Spleen (tissue), 11 donors: Measurements from ENCODE around the gene PMPCA. TPM values are rescaled to one million over a fixed set of nuclear protein-coding genes. Genes with fewer than 3 reads are reported as not detected.

Experiments used
- DNase-seq: peaks from one replicate; pipeline ENCODE4 v3.0.0-alpha.2; 2020
- H3K27ac ChIP-seq, 8 donors: fragments of 200-600 bp; sonication (generic) in 7 of 8; 1 replicate in 4 of 8; 2 replicates in 4 of 8; pipeline versions ENCODE4 v1.5.0 to v1.8.0; 2016 to 2021; ENCODE audit warnings: inconsistent platforms in 4 of 8, mild to moderate bottlenecking in 4 of 8, moderate library complexity in 1 of 8
- H3K27me3 ChIP-seq, 7 donors: fragments of 200-600 bp; sonication (generic) in 6 of 7; replicated peaks in 1 of 7; 1 replicate in 4 of 7; 2 replicates in 3 of 7; pipeline versions ENCODE4 v1.5.0 to v1.8.0; 2016 to 2021; ENCODE audit warnings: inconsistent platforms in 3 of 7, mild to moderate bottlenecking in 1 of 7
- H3K36me3 ChIP-seq, 6 donors: fragments of 200-600 bp; sonication (generic) in 5 of 6; 1 replicate in 4 of 6; 2 replicates in 2 of 6; pipeline versions ENCODE4 v1.5.0 to v1.8.0; 2016 to 2021; ENCODE audit warnings: inconsistent platforms in 2 of 6
- H3K4me1 ChIP-seq, 6 donors: fragments of 200-600 bp; sonication (generic) in 5 of 6; 1 replicate in 3 of 6; 2 replicates in 3 of 6; pipeline versions ENCODE4 v1.5.0 to v1.8.0; 2016 to 2021; ENCODE audit warnings: inconsistent platforms in 3 of 6
- H3K4me3 ChIP-seq, 8 donors: fragments of 200-600 bp; sonication (generic) in 7 of 8; 1 replicate in 4 of 8; 2 replicates in 4 of 8; pipeline versions ENCODE4 v1.5.0 to v1.8.0; 2016 to 2021; ENCODE audit warnings: inconsistent platforms in 4 of 8, mild to moderate bottlenecking in 4 of 8, moderate library complexity in 2 of 8
- H3K9me3 ChIP-seq, 8 donors: fragments of 200-600 bp; sonication (generic) in 7 of 8; 1 replicate in 4 of 8; 2 replicates in 4 of 8; pipeline versions ENCODE4 v1.5.0 to v1.8.0; 2016 to 2021; ENCODE audit warnings: inconsistent platforms in 4 of 8
- POLR2A ChIP-seq, 3 donors: fragments of 450-650 bp; IDR thresholded peaks; one replicate each; pipeline ENCODE4 v1.5.1; 2017; ENCODE audit warnings: antibody characterized with exemption in 3 of 3, mild to moderate bottlenecking in 1 of 3
- POLR2AphosphoS5 ChIP-seq, 3 donors: sonication (generic); formaldehyde crosslinking; IDR thresholded peaks; one replicate each; pipeline ENCODE4 v1.5.1; 2017; ENCODE audit warnings: antibody characterized with exemption in 3 of 3
- WGBS, 5 donors: extraction: QIAGEN DNeasy Blood & Tissue Kit in 3 of 5; methylation state at CpG; one replicate each; pipeline versions ENCODE4 v1.1.5 to v1.1.7; 2013 to 2018; 5-methylcytosine and 5-hydroxymethylcytosine counted together
- intact Hi-C: fragments of 100-400 bp; cut with DNase I; formaldehyde crosslinking; loops from one replicate; pipeline ENCODE4 v1.15.0; 2023; ENCODE audit warnings: low total_unique reads
- polyA plus RNA-seq, 3 donors: library from polyadenylated mRNA; stranded (reverse); fragments of 200-250 nt; gene quantifications; one replicate each; pipeline ENCODE4 v1.2.1, GENCODE V29; 2013
- total RNA-seq, 7 donors: library from RNA; depleted of rRNA in 3 of 7; stranded (reverse); fragments of >200 nt in 3 of 7; fragmentation: NEBNext Ultra II Directional in 4 of 7; extraction: Animal tissue kit (Norgen Biotek cat#: 25700) in 4 of 7; gene quantifications; one replicate each; pipeline versions ENCODE4 v1.1.0 to v1.2.1, GENCODE V29; 2016 to 2021
- TF ChIP-seq, protein P1 (sequence below), 11 experiments: fragments of 200-600 bp in 7 of 11; fragments of 450-650 bp in 4 of 11; sonication (generic) in 4 of 11; IDR thresholded peaks in 8 of 11; conservative IDR thresholded peaks in 3 of 11; 1 replicate in 7 of 11; 2 replicates in 4 of 11; pipeline versions ENCODE4 v1.4.0 to v1.8.0; 2016 to 2021; ENCODE audit warnings: antibody characterized with exemption in 11 of 11, inconsistent platforms in 4 of 11, mild to moderate bottlenecking in 1 of 11
- donor health status: healthy with polysubstance abuse.
- donor health status: DM: no; HTN: no; CAD: no; lungs with moderate emphysema.
- donor health status: DM: no; HTN: no; CAD: no.
- donor health status: Bipolar disorder and iron deficiency.
- donor health status: healthy.
- donor health status: DM: no; HTN: no; CAD: no.
- donor health status: DM: yes; HTN: yes; CAD: no.

Gene PMPCA
- total and polyA plus RNA-seq, 10 donors = 36.8 to 56.2 (median 47.1) TPM

- 80 to 92% (median 88%) methylated on average over 15 of the region's 15 CpGs for WGBS, 5 donors
- peak overlapping the region in 6 of 8 donors; percentile 23 to 89 (median 86) for H3K27ac ChIP-seq
- H3K9me3 ChIP-seq = no peaks in the 10 kb centered on the region
- peaks cover 4 to 64% (median 59%) of the 10 kb centered on the region in 6 donors for H3K36me3 ChIP-seq
- no peak for DNase-seq
- peaks cover 0 to 7% (median 0%) of the 10 kb centered on the region in 7 donors for H3K27me3 ChIP-seq
- no peak overlapping the region for H3K4me3 ChIP-seq
- intact Hi-C loops = no loop called here
- TF ChIP-seq POLR2AphosphoS5 (IDR thresholded peaks at IDR 0.05) = no peak
- H3K4me1 ChIP-seq = peaks cover 24 to 61% (median 56%) of the 10 kb centered on the region in 6 donors
Observed at GRCh38 chr9:136441191-136441680, 30.8 kb downstream of the PMPCA start.

DNA sequence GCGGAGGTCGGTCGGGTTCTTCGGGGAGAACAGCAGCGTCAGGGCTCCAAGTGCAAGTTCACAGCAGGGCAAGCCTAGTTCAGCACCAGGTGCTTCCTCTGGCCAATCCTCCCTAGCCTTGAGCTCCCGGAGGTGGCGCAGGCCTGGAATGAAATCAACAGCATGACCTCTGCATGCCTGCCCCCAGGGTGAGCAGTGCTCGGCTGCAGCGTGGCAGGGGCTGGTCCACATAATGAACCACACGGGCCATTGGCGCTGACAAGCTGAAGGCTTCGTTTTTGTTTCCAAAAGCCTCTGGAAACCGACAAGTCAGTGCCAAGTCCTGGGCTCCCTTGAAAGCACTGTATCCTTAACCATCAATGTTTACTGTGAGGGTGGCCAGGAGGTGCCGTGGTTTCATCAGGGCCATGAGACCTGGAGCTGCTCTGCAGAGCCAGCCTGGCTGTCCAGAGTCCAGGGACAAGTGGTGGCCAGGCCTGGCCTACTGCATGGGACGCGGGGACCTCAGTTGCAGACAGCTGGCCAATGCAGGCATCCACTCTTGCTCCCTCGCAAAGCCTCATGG lies 31.3 kb downstream of the PMPCA start:
- Histone ChIP-seq H3K4me3 (no peak overlapping the region), H3K27ac (peak overlapping the region in 5 of 8 donors; percentile 53 to 89 (median 87)), H3K36me3 (peaks cover 7 to 64% (median 62%) of the 10 kb centered on the region in 6 donors), H3K27me3 (peaks cover 0 to 7% (median 0%) of the 10 kb centered on the region in 7 donors), H3K9me3 (no peaks in the 10 kb centered on the region), H3K4me1 (peaks cover 24 to 56% (median 51%) of the 10 kb centered on the region in 6 donors)
- WGBS, 5 donors = 64 to 89% (median 83%) methylated on average over 13 to 17 of the region's 17 CpGs
- DNase-seq = peak; percentile 83
- intact Hi-C loops = no loop called here
- TF ChIP-seq POLR2AphosphoS5 (IDR thresholded peaks at IDR 0.05) = peak; percentile 81 to 85 (median 83)
- no peak for TF ChIP-seq POLR2A (IDR thresholded peaks at IDR 0.05)

- no peak for TF ChIP-seq POLR2AphosphoS5 (IDR thresholded peaks at IDR 0.05)
- no peak for TF ChIP-seq POLR2A (IDR thresholded peaks at IDR 0.05)
- TF ChIP-seq, protein P1, sequence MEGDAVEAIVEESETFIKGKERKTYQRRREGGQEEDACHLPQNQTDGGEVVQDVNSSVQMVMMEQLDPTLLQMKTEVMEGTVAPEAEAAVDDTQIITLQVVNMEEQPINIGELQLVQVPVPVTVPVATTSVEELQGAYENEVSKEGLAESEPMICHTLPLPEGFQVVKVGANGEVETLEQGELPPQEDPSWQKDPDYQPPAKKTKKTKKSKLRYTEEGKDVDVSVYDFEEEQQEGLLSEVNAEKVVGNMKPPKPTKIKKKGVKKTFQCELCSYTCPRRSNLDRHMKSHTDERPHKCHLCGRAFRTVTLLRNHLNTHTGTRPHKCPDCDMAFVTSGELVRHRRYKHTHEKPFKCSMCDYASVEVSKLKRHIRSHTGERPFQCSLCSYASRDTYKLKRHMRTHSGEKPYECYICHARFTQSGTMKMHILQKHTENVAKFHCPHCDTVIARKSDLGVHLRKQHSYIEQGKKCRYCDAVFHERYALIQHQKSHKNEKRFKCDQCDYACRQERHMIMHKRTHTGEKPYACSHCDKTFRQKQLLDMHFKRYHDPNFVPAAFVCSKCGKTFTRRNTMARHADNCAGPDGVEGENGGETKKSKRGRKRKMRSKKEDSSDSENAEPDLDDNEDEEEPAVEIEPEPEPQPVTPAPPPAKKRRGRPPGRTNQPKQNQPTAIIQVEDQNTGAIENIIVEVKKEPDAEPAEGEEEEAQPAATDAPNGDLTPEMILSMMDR (IDR thresholded peaks at IDR 0.05 in 8 of 11, conservative IDR thresholded peaks at IDR 0.05 in 3 of 11) = no peak
- peaks cover 0 to 7% (median 0%) of the 10 kb centered on the region in 7 donors for H3K27me3 ChIP-seq
- H3K27ac ChIP-seq = peak overlapping the region in 5 of 8 donors; percentile 53 to 89 (median 87)
- intact Hi-C loops = no loop called here
- no peak overlapping the region for H3K4me3 ChIP-seq
- 71 to 82% (median 78%) methylated on average over 5 of the region's 5 CpGs for WGBS, 5 donors
- no peak for DNase-seq
- no peaks in the 10 kb centered on the region for H3K9me3 ChIP-seq
- H3K4me1 ChIP-seq = peaks cover 21 to 51% (median 46%) of the 10 kb centered on the region in 6 donors
- H3K36me3 ChIP-seq = peaks cover 7 to 69% (median 67%) of the 10 kb centered on the region in 6 donors
Observed at GRCh38 chr9:136442265-136442664, 31.8 kb downstream of the PMPCA start.

- peaks cover 12 to 43% (median 38%) of the 10 kb centered on the region in 6 donors for H3K4me1 ChIP-seq
- peaks cover 7 to 77% (median 75%) of the 10 kb centered on the region in 6 donors for H3K36me3 ChIP-seq
- H3K27ac ChIP-seq = peak overlapping the region in 2 of 8 donors; percentile 53 to 87
- TF ChIP-seq POLR2AphosphoS5 (IDR thresholded peaks at IDR 0.05) (peak in 1 of 3 donors; percentile 59), POLR2A (IDR thresholded peaks at IDR 0.05) (no peak)
- H3K4me3 ChIP-seq = no peak overlapping the region
- intact Hi-C loops = no loop called here
- DNase-seq = no peak
- H3K27me3 ChIP-seq = peaks cover 0 to 7% (median 0%) of the 10 kb centered on the region in 7 donors
- 92 to 98% (median 95%) methylated on average over 15 of the region's 15 CpGs for WGBS, 5 donors
- H3K9me3 ChIP-seq = no peaks in the 10 kb centered on the region
Observed at GRCh38 chr9:136443087-136443486, 32.6 kb downstream of the PMPCA start.

DNA sequence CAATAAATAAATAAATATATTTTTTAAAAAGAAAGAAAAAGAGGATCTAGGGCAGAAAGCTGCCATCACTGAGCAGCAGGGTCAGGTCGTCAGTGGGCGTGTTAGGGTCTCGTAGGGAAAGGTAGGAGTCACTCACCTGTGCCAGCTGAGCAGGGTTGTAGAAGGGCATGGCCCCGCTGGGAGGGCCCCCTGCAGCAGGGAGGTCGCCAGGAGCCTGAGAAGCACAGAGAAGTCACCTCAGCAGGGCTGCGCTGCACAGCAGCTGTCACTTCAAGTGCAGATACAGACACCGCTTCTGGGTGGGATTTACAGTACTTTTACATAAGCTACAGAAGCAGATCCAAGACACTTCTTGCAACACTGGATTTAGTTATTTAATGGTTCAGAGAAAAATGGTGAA lies 33.2 kb downstream of the PMPCA start:
- 90 to 99% (median 97%) methylated on average over 7 of the region's 7 CpGs for WGBS, 5 donors

More for the DNA sequence above, 33.2 kb downstream of the PMPCA start:
- H3K27ac ChIP-seq = no peak overlapping the region
- intact Hi-C loops = no loop called here
- H3K4me1 ChIP-seq = peaks cover 11 to 37% (median 32%) of the 10 kb centered on the region in 6 donors
- H3K27me3 ChIP-seq = peaks cover 0 to 5% (median 0%) of the 10 kb centered on the region in 7 donors
- TF ChIP-seq, protein P1 (IDR thresholded peaks at IDR 0.05 in 8 of 11, conservative IDR thresholded peaks at IDR 0.05 in 3 of 11) = no peak
- TF ChIP-seq POLR2A (IDR thresholded peaks at IDR 0.05) (no peak), POLR2AphosphoS5 (IDR thresholded peaks at IDR 0.05) (peak in 1 of 3 donors; percentile 10)
- DNase-seq = no peak
- H3K4me3 ChIP-seq = no peak overlapping the region
- peaks cover 7 to 83% (median 77%) of the 10 kb centered on the region in 6 donors for H3K36me3 ChIP-seq
- H3K9me3 ChIP-seq = no peaks in the 10 kb centered on the region
